SK-N-SH (cell line): Measurements from ENCODE around the gene PXDN.

Experiments used
- CTCF ChIP-seq: fragments of 200-600 bp; sonication (generic); IDR thresholded peaks from 2 replicates; pipeline ENCODE4 v1.6.1; 2017; ENCODE audit warnings: antibody characterized with exemption, mild to moderate bottlenecking, moderate library complexity
- REST ChIP-seq: IDR thresholded peaks from 2 replicates; pipeline ENCODE4 v1.6.1; 2012; ENCODE audit warnings: mild to moderate bottlenecking, low read depth, low read length, moderate library complexity
- USF2 ChIP-seq: fragments of 150-350 bp; IDR thresholded peaks from 2 replicates; pipeline ENCODE4 v1.6.1; 2017; ENCODE audit warnings: antibody characterized with exemption, low read length, low read depth, borderline replicate concordance

DNA sequence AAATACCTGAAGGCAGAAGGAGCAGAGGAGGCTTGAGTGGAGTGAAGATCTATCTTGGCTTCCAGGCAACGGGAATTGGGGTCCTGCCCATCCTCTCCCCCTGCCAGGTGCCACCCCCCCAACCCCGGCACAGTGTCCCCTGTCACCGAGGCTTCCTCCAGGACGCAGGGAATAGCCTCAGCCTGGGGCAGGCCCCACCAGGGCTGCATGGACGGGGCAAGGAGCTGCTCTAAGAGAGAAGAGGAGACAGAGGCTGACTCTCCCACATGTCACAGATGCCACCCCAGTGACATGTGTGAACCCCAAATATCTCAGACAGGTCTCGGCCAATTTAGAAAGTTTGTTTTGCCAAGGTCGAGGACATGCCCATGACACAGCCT is 42.1 kb downstream of the PXDN start:
- TF ChIP-seq CTCF (no peak), REST (no peak), USF2 (no peak)
